HTERT RPE-1 (cell line): ENCODE measurements around the gene ANO2.

Experiments used
- in situ Hi-C: fragments of 300-500 bp; cut with MboI; formaldehyde crosslinking; loops from 4 replicates; pipeline ENCODE4 v1.14.3; 2020; ENCODE audit warnings: low sequenced_read_pairs

The ANO2 gene

DNA sequence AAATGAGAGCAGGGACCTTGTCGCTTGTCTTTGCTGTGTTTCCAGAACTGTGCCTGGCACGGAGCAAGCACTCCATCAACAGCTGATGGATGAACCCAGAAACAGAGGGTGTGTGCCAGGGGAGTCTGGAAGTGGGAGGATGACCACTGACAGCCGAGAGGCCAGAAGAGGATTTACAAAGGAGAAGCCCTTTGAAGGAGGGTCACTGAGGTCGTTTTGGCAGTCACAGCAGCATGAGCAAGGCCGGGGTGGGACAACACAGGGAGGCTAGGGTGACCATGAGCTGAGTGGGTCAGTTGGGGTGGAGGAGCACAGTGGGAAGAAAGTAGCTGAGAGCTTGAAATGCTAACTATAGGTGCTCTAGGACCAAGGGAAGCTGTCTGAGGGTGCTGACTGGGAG lies 313.6 kb downstream of the ANO2 start:
- in situ Hi-C loops: no loop called here

DNA sequence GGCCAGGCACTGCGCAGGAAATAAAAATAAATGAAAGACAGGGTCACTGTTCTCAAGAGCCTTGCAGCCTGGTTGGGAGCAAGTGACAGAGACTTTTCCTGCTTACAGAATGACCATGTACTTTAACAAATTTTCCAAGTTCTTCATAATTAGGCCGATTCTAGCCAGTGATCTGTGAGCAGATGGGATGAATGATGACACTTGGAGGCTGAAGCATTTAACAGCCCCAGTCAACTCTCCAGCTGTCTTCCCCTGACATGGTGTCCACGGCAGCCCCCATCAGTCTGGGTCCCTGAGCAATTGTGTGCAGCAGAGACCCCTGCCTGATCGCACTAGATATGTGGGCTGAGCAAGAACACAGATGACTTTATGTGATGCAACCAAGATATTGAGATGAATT lies 314.3 kb downstream of the ANO2 start:
- in situ Hi-C loops: no loop called here

DNA sequence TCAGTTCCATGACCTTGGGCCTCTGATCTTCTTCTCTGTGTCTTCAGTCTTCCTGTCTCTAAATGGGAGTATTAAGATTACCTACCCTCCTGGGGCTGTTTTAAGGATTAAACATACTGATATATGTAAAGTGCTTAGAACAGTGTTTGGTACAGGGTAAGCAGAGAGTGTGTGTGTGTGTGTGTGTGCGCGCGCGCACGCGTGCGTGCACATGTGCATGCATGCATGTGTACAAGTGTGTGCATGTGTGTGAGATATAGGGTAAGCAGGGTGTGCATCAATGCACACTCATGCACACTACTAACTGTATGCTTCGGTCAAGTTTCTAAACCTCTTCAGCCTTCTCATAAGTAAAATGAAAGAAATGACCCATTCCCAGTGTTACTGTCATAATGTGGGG lies 316.6 kb downstream of the ANO2 start:
- in situ Hi-C loops: no loop called here

DNA sequence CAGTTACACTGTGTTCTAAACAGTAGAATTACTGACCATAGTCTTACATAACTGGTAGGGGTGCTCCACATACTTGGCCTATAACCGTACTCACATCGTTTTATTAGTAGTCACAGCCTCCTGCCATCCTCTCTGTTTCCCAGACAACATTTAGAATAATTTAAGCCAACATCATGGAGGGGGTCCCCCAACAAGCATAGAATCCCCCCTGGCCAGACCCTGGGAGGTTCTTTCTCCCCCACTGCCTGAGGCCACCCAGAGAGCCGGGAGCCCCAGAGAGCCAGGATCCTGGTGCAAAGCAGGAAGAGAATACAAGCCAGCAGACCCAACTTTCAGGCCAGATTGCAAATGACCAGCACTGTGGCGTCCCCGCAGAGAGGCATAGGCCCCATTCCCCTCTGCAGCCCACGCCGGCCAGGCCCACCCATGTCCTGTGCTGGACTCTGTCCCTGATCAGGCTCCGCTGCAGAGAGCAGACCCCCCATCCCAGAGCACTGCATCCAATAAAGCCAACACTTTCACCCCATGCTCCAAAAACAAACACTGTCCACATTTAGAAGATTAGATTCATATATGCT lies 317.9 kb downstream of the ANO2 start:
- in situ Hi-C loops: no loop called here

DNA sequence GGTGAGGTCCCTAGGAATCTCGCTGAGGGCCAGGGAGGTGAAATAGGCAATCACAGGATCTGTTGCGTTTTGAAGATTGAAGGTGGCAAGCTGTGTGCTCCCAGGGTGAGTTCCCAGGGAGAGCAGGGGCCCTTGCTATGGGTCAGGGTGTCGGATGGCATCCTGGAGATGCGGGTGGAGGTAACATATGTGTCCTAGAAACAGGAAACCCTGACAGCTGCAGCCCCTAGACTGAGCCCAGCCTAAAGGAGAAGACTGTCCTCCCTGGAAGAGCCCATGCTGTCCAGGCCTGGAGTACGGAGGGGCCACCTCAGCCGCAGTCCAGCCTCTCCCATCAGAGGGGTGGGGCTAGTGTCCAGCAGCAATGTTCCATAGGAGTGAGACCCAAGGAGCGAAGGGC lies 318.9 kb downstream of the ANO2 start:
- in situ Hi-C loops: no loop called here

DNA sequence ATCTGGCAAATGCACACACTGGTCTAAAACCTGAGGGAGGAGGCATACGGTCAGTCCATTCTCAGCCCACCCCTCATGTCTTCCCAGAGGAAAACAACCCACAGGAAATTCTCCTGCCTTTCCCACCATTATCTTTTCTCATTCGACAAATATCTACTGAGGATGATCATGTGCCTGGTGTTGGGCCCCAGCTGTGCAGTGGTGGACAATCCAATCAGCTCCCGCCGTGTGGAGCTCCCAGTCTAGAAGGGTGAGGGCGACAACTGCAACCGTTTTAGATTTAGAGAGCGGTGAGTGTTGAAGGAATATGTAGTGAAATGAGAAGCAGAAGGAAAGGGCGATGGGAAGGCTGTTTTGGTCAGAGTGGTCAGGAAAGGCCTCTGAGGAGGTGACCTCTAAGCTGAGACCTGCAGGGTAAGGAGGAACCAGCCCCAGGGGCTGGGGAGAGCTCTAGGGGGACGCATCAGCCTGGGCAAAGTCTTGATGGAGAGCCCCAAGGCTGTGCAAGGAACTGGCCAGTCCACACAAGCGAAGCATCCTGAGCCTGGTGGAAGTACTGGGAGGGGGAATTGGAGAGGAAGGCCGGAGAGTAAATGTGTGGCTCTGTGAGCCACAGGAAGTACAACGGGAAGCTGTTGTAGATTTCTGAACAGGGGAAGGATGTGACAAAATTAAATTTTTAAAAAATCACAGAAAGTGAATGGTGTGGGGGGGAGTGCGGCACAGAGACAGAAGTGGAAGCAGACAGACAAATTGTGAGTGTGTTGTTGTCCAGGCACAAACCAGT lies 320.4 kb downstream of the ANO2 start:
- in situ Hi-C loops: no loop called here

DNA sequence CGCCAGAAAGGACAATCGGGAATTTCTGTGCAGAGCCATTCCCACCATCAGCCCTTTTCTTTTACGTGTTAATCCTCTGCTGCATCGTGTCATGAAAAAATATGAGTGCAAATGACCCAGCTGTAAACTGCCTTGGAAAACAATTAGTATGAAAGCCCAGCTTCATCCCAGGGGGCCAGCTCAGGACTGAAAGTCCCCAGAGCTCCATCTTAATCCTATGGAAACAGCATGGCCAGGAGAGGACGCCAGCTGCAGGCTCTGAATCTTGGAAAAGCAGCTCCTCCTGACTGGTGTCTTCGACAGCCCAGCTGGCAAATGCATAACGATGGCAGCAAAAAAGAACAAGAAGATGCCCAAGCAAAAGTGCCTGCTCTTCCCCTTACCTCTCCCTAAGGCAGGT lies 321.6 kb downstream of the ANO2 start:
- in situ Hi-C loops: no loop called here

DNA sequence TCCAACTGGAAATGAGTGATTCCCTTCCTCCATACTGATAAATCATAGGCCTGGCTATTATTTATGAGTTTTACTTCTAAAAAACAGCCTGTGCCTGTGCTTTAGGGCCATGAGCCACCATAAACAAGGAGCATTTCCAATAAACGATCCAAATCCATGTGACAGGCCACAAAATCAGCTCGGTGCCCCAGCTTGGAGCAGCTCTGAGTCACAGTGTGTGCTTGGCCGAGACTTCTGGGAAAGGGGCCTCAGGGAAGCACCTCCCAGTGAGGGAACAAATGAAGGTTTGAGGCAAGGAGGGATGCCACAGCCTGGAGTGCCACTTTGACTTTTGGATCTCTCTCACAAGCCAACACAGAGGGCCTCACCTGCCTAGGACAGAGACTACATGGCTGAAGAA lies 322.8 kb downstream of the ANO2 start:
- in situ Hi-C loops: no loop called here

DNA sequence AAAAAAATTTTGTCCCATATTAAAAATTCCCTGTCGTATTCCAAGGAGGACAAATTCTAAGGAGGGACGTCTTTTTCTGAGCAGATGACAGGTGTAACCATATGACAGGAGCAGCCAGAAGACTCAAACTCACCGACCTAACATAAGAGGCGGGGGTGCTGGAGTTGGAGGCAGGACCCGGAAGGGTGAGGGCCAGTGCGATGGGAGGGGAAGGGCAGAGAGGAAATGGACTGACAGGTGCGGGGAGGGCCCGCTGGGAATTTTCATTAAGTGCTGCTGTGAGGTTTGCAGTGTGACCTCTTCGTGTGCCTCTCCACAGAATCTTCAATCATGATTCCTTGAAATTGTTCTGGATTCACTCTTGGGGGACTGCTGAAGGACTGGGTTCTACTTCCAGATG lies 323.7 kb downstream of the ANO2 start:
- in situ Hi-C loops: no loop called here

DNA sequence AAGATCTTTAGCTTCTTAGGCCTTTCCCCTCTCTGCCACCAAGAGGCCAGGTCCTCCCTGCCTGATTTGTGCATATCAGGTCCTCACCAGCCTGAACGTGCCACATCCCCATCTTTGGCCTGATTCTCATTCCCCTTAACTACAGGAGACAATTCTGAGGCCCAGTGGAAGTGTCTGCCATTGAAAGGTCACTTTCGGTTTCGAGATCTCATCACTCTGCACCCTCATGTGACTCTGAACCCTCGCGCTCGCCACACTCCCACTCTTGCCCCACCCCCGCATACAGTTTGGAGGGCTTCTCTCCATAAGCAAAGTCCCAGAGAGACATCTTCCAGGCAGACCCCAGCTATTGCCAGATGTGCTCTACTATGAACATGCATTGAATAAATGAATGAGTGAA lies 324.2 kb downstream of the ANO2 start:
- in situ Hi-C loops: no loop called here

DNA sequence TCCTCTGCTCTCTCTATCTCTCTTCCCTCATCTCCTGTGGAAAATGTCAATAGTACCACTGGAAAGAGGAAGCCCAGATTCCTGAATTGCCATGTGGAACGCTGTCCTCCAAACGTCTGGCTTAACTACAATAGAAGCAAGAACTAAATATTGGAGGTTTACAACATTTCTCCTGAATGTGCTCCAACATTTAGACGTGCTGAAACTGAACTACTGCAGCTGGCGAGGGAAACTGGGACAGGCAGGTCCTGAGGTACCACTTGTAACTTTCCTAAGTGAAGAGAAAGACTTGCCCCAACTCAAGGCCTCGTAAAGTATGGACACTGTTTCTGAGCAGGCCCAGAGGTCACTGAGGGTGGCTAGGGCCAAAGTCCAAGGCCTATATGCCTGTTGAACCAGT lies 325.4 kb downstream of the ANO2 start:
- in situ Hi-C loops: no loop called here

DNA sequence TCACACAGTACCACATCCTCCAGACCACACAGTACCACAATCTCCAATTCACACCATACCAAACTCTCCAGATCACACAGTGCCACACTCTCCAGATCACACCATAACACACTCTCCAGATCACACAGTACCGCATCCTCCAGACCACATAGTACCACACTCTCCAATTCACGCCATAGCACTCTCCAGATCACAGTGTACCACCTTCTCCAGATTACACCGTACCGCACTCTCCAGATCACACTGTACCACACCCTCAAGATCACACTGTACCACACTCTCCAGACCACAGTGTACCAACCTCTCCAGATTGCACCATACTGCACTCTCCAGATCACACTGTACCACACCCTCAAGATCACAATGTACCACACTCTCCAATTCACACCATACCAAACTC lies 328.2 kb downstream of the ANO2 start:
- in situ Hi-C loops: no loop called here

DNA sequence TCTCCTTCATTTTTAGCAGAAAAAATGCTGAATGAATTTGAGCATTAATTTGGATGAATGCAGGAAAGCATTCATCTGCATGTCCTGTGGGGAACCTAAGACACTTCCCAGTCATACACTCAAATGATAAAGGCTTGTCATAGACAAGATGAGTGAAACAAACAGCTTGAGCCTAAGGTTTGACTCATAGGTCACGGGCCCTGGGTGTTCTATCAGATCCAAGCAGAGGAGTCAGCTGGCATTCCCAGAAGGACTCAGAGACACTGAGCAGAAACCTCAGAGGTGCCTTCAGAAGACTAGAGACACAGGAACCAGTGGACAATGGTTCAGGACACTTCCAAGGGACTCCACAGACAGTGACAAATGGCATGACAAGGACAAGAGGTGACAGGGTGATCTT lies 329.3 kb downstream of the ANO2 start:
- in situ Hi-C loops: no loop called here

DNA sequence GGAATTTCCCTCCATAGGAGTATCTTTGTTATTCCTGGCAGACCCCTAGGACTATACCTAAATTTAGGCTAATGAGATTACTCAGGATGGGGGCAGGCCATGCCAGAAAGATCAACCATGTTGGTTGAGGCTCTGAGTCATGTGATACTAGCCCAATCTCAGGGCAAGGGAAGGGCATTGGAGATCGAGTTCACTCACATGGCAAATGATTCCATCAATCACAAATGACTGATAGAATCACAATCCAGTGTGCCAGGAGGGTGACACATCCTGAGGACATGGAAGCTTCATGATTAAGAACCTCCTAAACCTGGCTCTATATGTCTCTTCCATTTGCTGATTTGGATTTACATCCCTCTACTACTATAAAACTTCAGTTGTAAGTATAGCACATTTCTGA lies 330.8 kb downstream of the ANO2 start:
- in situ Hi-C loops: no loop called here

DNA sequence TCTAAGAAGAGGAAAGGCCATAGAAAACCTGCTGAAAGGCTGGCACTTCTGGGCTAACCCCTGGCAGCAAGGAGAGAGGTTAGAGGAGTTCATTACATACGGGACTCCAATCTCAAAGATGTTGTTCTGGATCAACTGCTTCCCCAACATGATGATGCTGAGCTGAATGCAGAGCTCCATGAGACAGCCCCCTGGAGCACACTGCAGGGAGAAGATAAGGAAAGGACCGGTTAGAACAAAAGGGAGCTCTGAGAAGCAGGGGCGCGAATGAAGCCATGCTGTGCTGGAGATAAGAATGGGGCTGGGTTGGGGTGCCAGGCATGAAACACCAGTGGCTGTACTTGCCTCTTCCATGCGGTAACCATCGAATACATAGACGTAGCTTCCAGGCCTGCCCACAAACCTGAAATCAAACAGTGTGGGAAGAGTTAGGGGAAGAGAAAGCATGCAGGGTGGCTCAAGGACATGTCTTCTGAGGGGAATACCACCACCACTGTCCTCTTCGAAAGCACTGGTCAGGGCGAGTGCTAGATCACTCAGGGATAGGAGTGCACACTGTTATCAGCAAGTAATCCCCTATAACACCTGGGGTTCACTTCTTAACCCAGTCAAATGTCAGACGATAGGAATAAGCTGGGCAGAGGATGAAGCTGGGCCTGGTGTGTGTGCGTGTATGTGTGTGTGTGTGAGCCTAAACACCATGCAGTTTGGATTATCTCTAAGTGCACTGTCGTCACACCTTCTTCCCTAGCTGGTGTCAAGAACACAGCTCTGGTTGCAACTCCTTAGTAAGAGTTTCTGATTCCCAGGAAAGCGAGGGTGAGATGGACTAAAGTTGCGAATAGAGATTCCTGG lies 332.3 kb downstream of the ANO2 start:
- in situ Hi-C loops: no loop called here

DNA sequence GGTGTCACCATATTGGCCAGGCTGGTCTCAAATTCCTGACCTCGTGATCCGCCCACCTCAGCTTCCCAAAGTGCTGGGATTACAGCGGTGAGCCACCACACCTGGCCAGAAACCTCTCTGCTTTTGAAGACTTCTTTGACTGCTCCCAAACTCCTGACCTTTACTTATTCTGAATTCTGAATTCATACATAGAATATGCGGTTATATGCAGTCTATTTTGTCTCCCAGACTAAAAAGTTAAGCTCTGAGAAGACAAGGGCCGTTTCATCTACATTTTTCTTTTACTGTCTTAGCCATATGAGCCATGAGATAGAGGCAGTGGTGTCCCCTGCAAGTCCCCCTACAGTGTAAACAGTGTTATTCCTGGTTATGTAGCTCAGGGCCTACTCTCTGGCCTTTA lies 333.9 kb downstream of the ANO2 start:
- in situ Hi-C loops: no loop called here

DNA sequence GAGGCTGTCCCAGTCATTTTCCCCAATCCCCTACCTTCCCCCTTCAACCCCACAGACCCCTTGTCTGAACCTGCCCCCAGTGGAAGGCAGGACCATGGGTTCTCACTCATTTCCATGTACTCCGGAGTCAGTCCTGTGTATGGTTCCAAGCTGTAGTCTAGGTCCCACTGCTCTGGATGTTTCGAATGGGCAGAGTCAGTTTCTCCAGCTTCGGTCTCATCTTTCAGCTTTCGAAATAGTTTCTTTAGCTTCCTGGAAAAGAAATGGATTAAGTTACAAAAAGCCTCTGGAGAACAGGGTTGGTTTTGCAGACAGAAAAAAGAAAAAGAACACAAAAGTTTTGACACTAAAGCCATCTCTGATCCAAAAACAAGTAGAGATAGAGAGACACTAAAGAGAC lies 345.7 kb downstream of the ANO2 start:
- in situ Hi-C loops: no loop called here

DNA sequence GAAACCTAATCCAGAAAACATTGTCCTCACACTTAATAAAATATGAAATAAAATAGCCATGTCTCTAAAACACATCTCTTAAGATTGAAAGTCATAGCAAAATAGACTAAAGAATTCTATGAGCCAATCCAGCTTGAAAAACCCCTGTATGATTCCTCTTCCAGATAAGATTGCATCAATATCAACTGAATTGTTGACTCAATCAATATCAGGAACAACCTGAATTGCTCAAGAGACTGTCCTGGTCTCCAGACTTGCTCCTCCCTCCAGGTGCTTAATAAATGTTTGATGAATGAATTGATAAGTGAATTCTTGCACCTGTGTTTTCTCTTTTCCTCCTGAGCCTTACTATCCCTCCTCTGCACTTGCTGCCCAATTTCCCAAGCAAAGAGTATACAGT lies 351.1 kb downstream of the ANO2 start:
- in situ Hi-C loops: no loop called here

DNA sequence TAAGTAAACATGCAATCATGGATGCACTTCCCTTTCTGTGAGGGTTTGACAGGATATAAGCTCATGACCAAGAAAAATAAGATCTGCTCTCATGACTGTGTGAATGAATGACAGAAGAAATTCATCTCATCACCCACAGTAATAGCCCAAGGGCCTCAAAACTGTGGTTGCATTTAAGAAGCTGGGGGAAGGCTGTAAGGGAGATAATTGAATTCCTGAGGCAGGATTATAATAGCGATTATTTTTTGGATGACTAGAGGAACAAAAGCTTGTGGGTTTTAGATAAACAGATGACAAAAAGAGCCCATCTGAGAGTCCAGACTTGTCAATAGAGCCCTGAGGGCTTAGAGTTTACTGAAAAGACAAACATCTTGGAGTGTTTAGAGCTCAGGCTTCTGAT lies 352.0 kb downstream of the ANO2 start:
- in situ Hi-C loops: no loop called here

DNA sequence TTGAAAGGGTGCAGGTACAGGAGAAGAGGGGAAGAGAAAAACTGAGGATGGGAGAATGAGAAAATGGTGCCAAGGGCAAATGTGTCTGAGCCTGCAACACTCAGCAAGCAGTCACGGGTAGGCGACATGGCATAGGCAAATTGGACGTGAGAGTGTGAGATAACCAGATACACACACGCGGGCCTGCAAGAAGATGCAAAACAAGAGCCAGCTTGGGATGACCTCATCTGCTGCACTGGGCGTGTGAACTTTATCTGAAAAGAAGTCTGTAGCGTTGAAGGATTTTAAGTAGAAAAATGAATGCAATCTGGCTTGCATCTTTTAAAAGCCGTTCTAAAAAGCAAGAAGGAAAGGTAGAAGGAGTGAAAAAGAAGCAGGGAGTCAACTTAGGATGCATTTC lies 352.7 kb downstream of the ANO2 start:
- in situ Hi-C loops: no loop called here

DNA sequence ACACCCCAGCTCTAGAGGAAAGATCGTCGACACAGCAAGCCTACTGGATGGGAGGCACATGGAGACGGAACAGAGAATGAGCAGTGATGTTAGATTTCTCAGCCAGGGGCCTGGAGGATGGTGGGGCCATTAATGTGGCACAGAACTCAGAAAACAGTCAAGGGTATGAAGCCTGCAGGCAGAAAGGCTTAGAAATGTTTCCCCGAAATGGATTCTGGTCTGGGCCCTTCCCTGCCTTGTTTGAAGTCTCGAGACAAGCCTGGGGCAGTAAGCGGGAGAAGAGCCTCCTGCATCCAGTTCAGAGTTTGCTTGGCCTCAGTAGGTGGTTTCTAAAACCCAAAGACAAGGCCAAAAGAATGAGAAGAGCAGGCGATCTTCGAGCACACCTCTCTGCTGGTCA lies 354.7 kb downstream of the ANO2 start:
- in situ Hi-C loops: no loop called here

DNA sequence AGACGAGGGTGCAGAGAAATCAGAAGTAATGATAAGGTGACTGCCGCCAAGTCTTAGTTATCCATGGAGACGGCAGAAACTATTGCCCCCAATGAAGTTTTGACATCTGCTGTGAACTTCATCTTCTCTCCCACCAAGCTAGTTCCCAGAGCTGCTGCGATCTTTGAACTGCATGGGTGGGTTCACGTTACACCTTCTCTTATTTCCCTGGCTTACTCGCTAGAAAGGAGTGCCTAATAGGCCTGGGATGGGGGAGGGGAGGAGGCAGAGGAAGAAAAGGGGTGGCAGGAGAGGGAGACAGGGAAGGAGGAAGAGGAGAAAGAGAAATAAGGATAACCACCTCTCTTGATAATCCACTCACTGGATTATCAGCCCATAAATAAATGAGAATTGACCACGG lies 356.0 kb downstream of the ANO2 start:
- in situ Hi-C loops: no loop called here
